CD4-positive, alpha-beta T cell treated with Interleukin-10 for 1 hour (primary cell): Measurements from ENCODE around the gene CELF2.
"Not testable (repeated sequence)": the region's sequence is repeated elsewhere in the genome, so short reads cannot be mapped to it uniquely, and the experiment has no call there.

Experiments used
- DNase-seq: peaks from one replicate; pipeline ENCODE4 v3.0.0-alpha.2; 2020

Gene CELF2

DNA sequence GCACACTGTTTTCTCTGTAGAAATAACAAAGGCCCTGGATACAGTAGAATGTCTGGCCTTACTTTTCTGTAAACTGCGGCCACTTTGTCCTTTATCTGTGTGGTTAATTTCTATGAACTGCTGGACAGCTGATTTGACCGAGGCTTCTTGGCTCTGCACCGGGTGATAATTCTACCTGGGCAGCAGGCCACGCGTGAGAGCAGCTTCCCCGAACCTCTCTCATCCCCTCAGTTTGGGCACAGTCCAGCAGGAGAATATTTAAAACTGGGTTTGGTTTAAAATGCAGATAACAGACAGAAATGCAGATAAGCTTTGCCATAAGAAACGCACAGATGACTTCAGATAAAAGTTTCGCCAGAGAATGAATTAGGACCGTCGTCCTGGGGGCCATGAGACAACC, 81.0 kb downstream of the CELF2 start:
- DNase-seq, result no peak

DNA sequence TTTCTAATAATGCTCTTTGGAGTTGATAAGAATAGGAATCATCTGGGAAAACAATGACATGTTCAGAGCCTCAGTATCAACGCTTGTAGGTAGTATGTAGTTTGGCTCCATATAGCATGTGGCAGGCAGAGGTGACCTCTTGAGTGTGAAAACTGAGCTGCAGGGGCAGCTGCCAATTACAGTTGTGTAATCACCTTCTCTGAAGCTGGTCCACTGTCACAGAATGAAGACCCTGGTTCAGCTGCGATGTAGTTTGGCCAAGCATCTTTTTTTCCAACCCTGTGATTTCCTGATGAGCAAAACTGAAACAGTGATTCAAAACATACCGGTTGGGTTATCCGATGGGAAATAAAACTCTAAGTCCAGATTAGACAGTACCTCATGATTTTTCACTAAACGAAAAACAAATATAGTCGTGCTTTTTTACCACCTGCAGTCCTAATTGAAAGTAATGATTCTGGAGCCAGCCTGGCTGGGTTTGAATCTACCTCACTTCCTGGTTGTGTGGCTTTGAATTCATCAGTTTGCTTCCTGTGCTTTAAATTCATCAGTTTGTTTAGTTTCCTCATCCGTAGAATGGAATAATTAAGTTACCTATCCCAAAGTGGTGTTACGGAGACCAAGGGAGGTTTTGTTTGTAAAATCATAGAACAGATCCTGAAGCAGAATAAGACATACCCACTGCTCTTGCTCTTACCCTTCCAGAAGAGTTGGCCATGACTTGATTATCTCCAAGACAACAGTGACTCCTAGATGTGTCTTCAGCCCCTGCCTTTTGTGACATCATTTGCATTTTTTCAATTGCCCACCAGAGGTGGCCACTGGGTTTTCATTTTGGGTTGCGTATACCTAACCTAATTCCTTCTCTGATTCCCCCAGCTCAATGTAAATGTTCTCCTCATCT, 87.4 kb downstream of the CELF2 start:
- peak; percentile 23 for DNase-seq

- DNase-seq, result no peak
These were observed 88.0 kb downstream of the CELF2 start for GRCh38 chr10:11105676-11106004.

DNA sequence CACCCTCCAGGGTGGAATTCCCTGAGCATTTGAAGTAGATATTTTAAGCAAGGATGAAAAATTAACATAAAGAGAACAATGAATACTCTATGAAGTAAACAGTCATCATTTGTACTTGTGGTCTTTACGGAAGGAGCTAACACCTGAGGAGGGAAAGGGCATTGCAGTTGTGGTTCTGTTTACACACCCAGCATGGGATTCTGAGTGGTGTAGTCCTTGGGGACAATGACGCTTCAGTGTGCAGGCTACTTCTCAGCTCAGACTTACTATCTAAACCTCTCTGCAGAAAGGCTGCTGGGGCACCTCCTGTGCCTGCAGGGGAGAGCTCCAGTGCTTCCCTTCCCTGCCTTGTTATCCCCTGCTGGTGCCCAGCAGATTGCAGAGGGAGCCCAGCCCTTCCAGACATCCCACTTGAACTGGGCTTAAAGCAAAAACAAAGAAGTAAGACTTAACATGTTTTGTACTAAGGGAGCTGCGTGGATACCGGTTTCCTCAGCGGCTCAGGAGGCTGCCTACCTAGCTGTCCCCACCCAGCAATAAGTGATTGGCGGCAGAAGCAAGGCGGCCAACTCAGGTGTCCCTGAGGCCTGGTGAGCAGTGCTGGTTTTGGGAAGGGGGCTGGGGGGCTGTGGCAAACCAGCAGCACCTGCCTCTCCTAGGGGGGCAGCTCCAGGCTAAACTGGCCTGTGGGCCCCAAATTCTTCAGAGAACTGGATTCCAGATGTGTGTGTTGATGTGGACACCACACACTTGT, 89.1 kb downstream of the CELF2 start:
- DNase-seq, result no peak

GRCh38 chr10:11107948-11108347, 90.3 kb downstream of the CELF2 start:
- DNase-seq, result no peak

DNA sequence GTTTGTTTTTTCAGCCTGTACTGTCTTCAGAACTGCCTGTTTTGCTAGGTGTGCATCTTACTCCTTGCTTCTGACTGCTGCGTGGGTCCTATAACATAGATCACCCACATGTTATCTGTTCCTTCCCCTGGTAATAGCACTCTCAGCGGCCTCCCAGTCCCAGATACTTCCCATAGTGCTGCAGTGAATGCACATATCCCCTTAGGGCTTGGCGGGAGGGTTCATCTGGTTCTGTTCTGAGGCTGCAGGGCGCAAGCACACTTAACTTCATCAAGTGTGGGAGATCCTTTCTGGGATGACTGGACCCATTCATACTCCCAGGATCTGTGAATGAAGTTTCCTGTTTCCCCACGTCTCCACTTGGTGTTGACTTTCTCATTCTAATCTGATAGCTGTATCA, 90.7 kb downstream of the CELF2 start:
- no peak for DNase-seq

GRCh38 chr10:11109590-11109989, 91.9 kb downstream of the CELF2 start:
- no peak for DNase-seq

DNA sequence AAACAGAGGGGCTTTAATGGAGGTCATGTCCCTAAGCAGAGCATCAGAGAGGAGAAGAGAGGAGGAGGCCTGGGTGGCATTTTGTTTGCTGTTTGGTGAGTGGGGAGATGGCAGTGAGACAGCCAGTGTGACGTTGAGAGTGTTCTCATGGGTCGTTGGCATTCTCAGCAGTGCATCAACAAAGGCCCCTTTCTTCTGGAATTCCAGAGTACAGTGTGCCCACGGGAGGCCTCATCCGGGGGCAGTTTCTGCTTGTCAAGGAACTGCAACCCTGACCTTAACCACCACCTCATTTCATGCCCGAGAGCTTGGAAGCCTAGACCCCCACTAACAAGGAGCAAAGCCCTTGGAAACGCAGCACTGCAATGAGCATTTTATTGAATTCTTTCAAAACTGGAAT, 92.9 kb downstream of the CELF2 start:
- no peak for DNase-seq

GRCh38 chr10:11111490-11111889, 93.8 kb downstream of the CELF2 start:
- DNase-seq, result no peak

GRCh38 chr10:11112718-11113117, 95.0 kb downstream of the CELF2 start:
- no peak for DNase-seq

- DNase-seq, result peak; percentile 74
These were observed 95.5 kb downstream of the CELF2 start for GRCh38 chr10:11113156-11113555.

GRCh38 chr10:11114269-11114668, 96.6 kb downstream of the CELF2 start:
- no peak for DNase-seq

GRCh38 chr10:11115337-11115736, 97.7 kb downstream of the CELF2 start:
- no peak for DNase-seq

- no peak for DNase-seq
These were observed 98.7 kb downstream of the CELF2 start for GRCh38 chr10:11116361-11116760.

DNA sequence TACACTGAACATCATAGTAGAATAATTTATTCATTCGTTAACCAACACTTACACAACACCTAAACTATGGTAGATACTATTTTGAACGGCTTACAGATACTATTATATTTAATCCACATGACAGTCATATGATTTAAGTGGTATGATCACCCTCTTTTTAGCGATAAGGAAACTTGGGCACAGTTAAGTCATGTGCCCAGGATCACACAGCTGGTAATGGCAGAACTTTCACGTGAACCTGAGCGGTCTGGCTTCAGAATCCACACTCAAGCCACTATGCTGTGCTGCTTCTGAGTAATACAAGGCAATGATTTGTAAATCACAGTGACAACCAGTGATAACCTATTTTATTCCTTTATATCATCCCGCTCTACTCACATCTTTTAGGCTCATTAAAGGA, 99.1 kb downstream of the CELF2 start:
- DNase-seq, result no peak

- DNase-seq, result no peak
These were observed 101.0 kb downstream of the CELF2 start for GRCh38 chr10:11118686-11119085.

DNA sequence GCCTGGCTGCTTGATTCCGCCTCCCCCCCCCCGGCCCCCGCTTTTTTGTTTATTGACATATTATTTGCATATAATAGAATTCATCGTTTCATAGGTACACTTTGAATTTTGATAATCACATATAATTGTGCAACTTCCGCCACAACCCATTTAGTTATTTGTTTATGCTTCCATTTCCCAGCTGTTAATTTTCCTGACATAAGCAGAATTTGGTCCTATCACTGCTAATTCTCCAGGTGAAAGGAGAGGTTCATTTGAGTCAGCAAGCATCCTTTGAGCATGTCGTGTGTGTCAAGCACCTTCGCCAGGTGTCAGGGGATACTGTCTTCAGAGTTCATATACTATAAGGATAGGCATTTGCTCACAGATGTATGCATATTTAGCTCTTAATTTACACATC, 102.2 kb downstream of the CELF2 start:
- no peak for DNase-seq

- no peak for DNase-seq
These were observed 103.0 kb downstream of the CELF2 start for GRCh38 chr10:11120711-11121110.

DNA sequence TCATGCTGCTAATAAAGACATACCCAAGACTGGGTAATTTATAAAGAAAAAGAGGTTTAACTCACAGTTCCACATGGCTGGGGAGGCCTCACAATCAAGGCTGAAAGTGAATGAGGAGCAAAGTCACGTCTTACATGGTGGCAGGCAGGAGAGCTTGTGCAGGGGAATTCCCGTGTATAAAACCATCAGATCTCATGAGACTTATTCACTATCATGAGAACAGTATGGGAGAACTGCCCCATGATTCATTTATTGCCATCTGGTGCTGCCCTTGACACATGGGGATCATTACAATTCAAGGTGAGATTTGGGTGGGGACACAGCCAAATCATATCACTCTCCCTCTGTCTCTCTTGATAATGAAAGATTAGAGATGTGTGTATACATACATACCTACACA, 106.2 kb downstream of the CELF2 start:
- DNase-seq, result not testable (repeated sequence)

- no peak for DNase-seq
These were observed 107.3 kb downstream of the CELF2 start for GRCh38 chr10:11125004-11125403.

- DNase-seq, result not testable (repeated sequence)
These were observed 109.3 kb downstream of the CELF2 start for GRCh38 chr10:11127017-11127416.

DNA sequence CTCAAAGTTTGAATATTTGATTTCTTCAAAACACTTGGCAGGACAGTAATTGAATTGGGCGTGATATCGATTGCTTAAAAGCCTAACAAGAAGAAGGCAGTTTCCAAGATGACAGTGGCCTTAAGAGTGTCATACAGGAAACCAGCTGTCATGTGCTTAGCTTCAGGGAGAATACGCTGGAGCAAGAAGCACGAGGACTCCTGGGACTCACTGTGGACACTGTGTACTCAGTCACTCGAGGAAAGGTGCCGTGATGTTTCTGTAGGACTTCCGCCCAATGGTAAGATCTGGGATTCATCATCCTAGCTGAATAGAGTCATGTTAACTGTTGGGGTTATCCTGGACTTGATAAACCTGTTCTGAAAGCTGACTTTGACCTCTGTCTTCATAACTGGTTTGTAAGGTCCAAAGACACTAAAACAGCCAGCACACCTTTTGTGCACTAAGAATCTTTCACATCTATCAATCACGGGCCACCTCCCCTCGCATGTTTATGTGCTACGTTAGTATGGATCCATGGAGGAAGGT, 113.5 kb downstream of the CELF2 start:
- no peak for DNase-seq

- no peak for DNase-seq
These were observed 116.7 kb downstream of the CELF2 start for GRCh38 chr10:11134411-11134810.

GRCh38 chr10:11135709-11136108, 118.0 kb downstream of the CELF2 start:
- DNase-seq, result no peak
